Type B pancreatic cell (in vitro differentiated cells): Measurements from ENCODE around the gene ZC3H18. TPM values are rescaled to one million over a fixed set of nuclear protein-coding genes. Genes with fewer than 3 reads are reported as not detected.

Experiments used
- DNase-seq: peaks from one replicate; pipeline ENCODE4 v3.0.0; 2021; ENCODE audit warnings: mixed read lengths; ENCODE audit not compliant: unreplicated experiment; ENCODE audit errors: extremely low spot score
- H3K27ac Mint-ChIP-seq: 2 replicates; pipeline ENCODE4 v1.8.0; 2021; ENCODE audit warnings: mild to moderate bottlenecking, mixed read lengths
- H3K27me3 Mint-ChIP-seq: 2 replicates; pipeline ENCODE4 v1.8.0; 2021; ENCODE audit warnings: mixed read lengths
- H3K36me3 Mint-ChIP-seq: 2 replicates; pipeline ENCODE4 v1.8.0; 2021; ENCODE audit warnings: mixed read lengths
- H3K4me1 Mint-ChIP-seq: one replicate; pipeline ENCODE4 v1.8.0; 2021; ENCODE audit warnings: mixed read lengths; ENCODE audit not compliant: unreplicated experiment
- H3K4me3 Mint-ChIP-seq: 2 replicates; pipeline ENCODE4 v1.8.0; 2021; ENCODE audit warnings: mild to moderate bottlenecking, mixed read lengths
- H3K9me3 Mint-ChIP-seq: 2 replicates; pipeline ENCODE4 v1.8.0; 2021; ENCODE audit warnings: mixed read lengths
- CTCF ChIP-seq: fragments of 200-600 bp; sonication (generic); conservative IDR thresholded peaks from 2 replicates; pipeline ENCODE4 v1.5.0; 2021; ENCODE audit warnings: antibody characterized with exemption, mild to moderate bottlenecking
- total RNA-seq: library from RNA; stranded (reverse); gene quantifications from 2 replicates; pipeline ENCODE4 v1.2.1, GENCODE V29; 2021; ENCODE audit warnings: low replicate concordance

Gene ZC3H18
- total RNA-seq, 1 donor from 2014 or later, result 70.2 TPM

GRCh38 chr16:88610909-88611812 is 41.0 kb downstream of the ZC3H18 start:
- no peak overlapping the region for H3K27ac Mint-ChIP-seq
- H3K27me3 Mint-ChIP-seq, result no peaks in the 10 kb centered on the region
- peaks cover under 1% of the 10 kb centered on the region for H3K4me1 Mint-ChIP-seq
- no peaks in the 10 kb centered on the region for H3K9me3 Mint-ChIP-seq
- no peak overlapping the region for H3K4me3 Mint-ChIP-seq
- H3K36me3 Mint-ChIP-seq, result peaks cover 11% of the 10 kb centered on the region
- no peak for DNase-seq
- no peak for TF ChIP-seq CTCF

GRCh38 chr16:88613293-88613692 is 43.1 kb downstream of the ZC3H18 start:
- no peak for TF ChIP-seq CTCF
- no peak overlapping the region for H3K27ac Mint-ChIP-seq
- H3K4me3 Mint-ChIP-seq, result no peak overlapping the region
- no peaks in the 10 kb centered on the region for H3K9me3 Mint-ChIP-seq
- peaks cover 12% of the 10 kb centered on the region for H3K4me1 Mint-ChIP-seq
- DNase-seq, result no peak
- peaks cover 11% of the 10 kb centered on the region for H3K36me3 Mint-ChIP-seq
- H3K27me3 Mint-ChIP-seq, result no peaks in the 10 kb centered on the region

GRCh38 chr16:88613911-88614817 is 44.0 kb downstream of the ZC3H18 start:
- Mint-ChIP-seq H3K36me3 (peaks cover 11% of the 10 kb centered on the region), H3K4me3 (no peak overlapping the region), H3K4me1 (peaks cover 20% of the 10 kb centered on the region), H3K9me3 (no peaks in the 10 kb centered on the region), H3K27ac (no peak overlapping the region), H3K27me3 (no peaks in the 10 kb centered on the region)
- DNase-seq, result no peak
- no peak for TF ChIP-seq CTCF

- H3K4me1 Mint-ChIP-seq, result peaks cover 20% of the 10 kb centered on the region
- no peak for DNase-seq
- no peaks in the 10 kb centered on the region for H3K27me3 Mint-ChIP-seq
- peaks cover 9% of the 10 kb centered on the region for H3K36me3 Mint-ChIP-seq
- no peak overlapping the region for H3K27ac Mint-ChIP-seq
- no peaks in the 10 kb centered on the region for H3K9me3 Mint-ChIP-seq
- TF ChIP-seq CTCF, result no peak
- no peak overlapping the region for H3K4me3 Mint-ChIP-seq
Observed at GRCh38 chr16:88614818-88615580, 44.8 kb downstream of the ZC3H18 start.

GRCh38 chr16:88616320-88616719 is 46.1 kb downstream of the ZC3H18 start:
- peak overlapping the region; percentile 18 for H3K27ac Mint-ChIP-seq
- DNase-seq, result no peak
- peaks cover 20% of the 10 kb centered on the region for H3K4me1 Mint-ChIP-seq
- no peaks in the 10 kb centered on the region for H3K9me3 Mint-ChIP-seq
- H3K27me3 Mint-ChIP-seq, result no peaks in the 10 kb centered on the region
- H3K36me3 Mint-ChIP-seq, result peaks cover 8% of the 10 kb centered on the region
- H3K4me3 Mint-ChIP-seq, result no peak overlapping the region
- no peak for TF ChIP-seq CTCF
